Adipose tissue (tissue), 3 donors: Measurements from ENCODE around the gene TMPRSS6. TPM values are rescaled to one million over a fixed set of nuclear protein-coding genes. Genes with fewer than 3 reads are reported as not detected.
"Not testable (repeated sequence)": the region's sequence is repeated elsewhere in the genome, so short reads cannot be mapped to it uniquely, and the experiment has no call there.

Experiments
- H3K27ac ChIP-seq: one replicate; pipeline ENCODE4 v1.5.1; 2013; ENCODE audit warnings: low read depth, low read length
- WGBS, 3 donors: extraction: QIAGEN DNeasy Blood & Tissue Kit; methylation state at CpG; one replicate each; pipeline ENCODE4 v1.1.7; 2013; 5-methylcytosine and 5-hydroxymethylcytosine counted together
- polyA plus RNA-seq, 3 donors: library from polyadenylated mRNA; stranded (reverse); fragments of 200-250 nt; gene quantifications; one replicate each; pipeline ENCODE4 v1.2.3, GENCODE V29; 2013
- donor health status: healthy with polysubstance abuse.
- donor health status: Bipolar disorder and iron deficiency.
- donor health status: healthy.

TMPRSS6 gene
- polyA plus RNA-seq, 3 donors: 0.07 to 0.30 TPM; not detected in 1

GRCh38 chr22:37079158-37079557 lies 30.4 kb downstream of the TMPRSS6 start:
- WGBS, 3 donors: 47 to 57% (median 55%) methylated on average over 5 of the region's 5 CpGs
- H3K27ac ChIP-seq: no peak overlapping the region

GRCh38 chr22:37077802-37078448 lies 31.6 kb downstream of the TMPRSS6 start:
- H3K27ac ChIP-seq: no peak overlapping the region
- 24 to 28% (median 28%) methylated on average over 15 of the region's 15 CpGs for WGBS, 3 donors

DNA sequence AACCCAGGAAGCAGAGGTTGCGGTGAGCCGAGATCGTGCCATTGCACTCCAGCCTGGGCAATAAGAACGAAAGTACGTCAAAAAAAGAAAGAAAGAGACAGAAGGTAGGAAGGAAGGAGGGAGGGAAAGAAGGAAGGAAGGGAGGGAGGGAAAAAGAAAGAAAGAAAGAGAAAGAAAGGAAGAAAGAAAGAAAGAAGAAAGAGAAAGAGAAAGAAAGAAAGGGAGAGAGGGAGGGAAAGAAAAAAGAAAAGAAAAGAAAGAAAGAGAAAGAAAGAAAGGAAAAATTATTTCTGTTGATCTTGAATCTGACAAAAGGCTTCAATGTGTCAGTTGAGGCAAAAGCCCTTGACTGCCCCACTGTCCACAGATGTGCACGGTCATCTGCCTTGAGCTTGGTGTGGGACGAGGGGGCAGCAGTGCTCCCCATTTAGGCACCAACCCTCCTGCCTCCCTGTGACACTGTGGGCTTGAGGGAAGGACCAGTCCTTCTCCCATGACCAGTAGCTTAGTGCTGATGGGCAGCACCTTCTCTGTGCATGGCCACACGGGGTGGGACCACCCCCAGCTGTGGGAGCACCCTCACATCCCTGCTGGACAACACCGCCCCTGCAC lies 33.6 kb downstream of the TMPRSS6 start:
- H3K27ac ChIP-seq: no peak overlapping the region
- WGBS, 3 donors: 70 to 79% (median 75%) methylated on average over 9 of the region's 9 CpGs

GRCh38 chr22:37075046-37075445 lies 34.5 kb downstream of the TMPRSS6 start:
- 47 to 66% (median 55%) methylated on average over 17 of the region's 17 CpGs for WGBS, 3 donors
- no peak overlapping the region for H3K27ac ChIP-seq

DNA sequence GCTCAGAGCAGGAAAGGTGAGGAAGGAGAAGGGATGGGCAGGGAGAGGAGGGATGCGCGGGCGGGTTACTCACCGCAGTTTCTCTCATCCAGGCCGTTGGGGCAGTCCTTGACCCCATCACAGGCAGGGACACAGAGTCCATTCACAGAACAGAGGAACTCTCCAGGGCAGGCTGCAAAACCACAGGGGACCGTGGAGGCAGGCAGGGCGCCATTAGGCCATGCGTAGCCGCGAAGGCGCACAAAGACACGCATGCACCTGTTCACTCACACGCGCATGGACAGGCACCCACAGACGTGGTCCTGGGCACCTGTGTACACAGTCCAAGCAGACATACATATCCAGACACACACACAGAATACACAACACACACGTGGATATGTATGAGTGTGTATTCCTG lies 35.0 kb downstream of the TMPRSS6 start:
- WGBS, 3 donors: 64 to 74% (median 73%) methylated on average over 16 of the region's 16 CpGs

DNA sequence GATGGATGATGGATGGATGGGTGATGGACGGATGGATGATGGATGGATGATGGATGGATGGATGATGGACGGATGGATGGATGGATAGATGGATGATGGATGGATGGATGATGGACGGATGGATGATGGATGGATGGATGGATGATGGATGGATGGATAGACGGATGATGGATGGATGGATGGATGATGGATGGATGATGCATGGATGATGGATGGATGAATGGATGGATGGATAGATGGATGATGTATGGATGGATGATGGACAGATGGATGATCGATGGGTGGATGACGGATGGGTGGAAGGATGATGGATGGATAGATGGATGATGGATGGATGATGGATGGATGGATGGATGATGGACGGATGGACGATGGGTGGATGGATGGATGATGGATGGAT lies 36.8 kb downstream of the TMPRSS6 start:
- 89 to 97% (median 95%) methylated on average over 8 of the region's 8 CpGs for WGBS, 3 donors
- H3K27ac ChIP-seq: no peak overlapping the region

More for the DNA sequence above, 35.0 kb downstream of the TMPRSS6 start:
- no peak overlapping the region for H3K27ac ChIP-seq

- 93 to 95% (median 93%) methylated on average over 5 of the region's 5 CpGs for WGBS, 3 donors
- H3K27ac ChIP-seq: not testable (repeated sequence)
Observed at GRCh38 chr22:37071850-37072592, 37.5 kb downstream of the TMPRSS6 start.

DNA sequence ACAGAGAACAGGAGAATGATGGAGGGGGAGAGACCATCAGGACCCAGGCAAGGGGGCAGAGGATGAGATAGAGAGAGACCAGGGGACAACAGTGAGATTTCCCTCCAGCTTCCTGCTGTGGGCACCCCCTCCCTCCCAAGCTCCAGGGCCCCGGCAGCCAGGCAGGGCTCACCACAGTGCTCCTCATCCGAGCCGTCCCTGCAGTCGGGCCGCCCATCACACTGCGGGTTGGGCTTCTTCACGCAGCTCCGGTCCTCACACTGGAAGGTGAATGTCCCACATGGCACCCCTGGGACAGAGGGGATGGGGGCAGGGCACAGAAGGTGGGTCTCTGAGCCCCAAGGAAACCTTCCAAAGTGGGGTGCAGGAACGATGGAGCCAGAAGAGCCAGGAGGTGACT lies 38.8 kb downstream of the TMPRSS6 start:
- no peak overlapping the region for H3K27ac ChIP-seq
- WGBS, 3 donors: 46 to 56% (median 52%) methylated on average over 8 to 9 of the region's 9 CpGs

DNA sequence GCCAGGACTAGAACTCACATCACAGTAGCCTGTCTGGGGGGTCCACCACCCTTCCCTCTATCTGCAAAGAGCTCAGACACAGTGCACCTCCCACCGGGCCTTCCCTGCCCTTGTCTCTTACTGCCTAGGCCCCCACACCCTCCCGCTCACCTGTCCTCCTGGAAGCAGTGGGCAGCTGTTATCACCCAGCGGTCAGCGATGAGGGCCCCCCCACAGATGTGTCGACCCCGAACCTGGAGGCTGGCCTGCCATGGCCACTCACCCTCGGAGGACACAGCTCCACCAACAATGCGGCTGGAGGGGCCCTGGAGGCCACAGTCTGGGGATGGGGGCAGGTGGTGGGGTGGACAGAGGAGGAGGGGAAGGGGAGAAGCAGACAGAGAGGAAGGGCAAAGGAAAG lies 39.2 kb downstream of the TMPRSS6 start:
- H3K27ac ChIP-seq: no peak overlapping the region
- WGBS, 3 donors: 60 to 76% (median 72%) methylated on average over 8 of the region's 8 CpGs

- H3K27ac ChIP-seq: no peak overlapping the region
- 74 to 79% (median 76%) methylated on average over 9 of the region's 9 CpGs for WGBS, 3 donors
Observed at GRCh38 chr22:37069719-37070118, 39.8 kb downstream of the TMPRSS6 start.

DNA sequence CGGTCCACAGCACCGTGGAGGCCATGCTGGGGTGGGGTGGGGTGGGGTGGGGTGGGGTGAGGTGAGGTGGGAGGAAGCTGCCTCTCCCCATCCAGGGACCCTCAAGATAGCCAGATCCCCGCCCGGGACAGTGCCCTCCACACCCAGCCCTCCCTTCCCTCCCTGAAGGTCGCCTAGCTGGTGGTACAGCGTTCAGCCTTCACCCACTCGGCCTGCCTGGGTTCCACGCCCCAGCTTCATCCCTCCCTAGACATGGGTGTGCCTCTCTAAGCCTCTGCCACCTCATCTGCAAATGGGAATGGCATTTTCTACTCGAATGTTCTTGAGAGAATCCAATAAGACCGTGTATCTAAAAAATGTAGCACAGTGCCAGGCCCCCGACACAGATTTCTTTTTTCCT lies 40.2 kb downstream of the TMPRSS6 start:
- no peak overlapping the region for H3K27ac ChIP-seq
- 26 to 38% (median 28%) methylated on average over 9 to 11 of the region's 11 CpGs for WGBS, 3 donors

DNA sequence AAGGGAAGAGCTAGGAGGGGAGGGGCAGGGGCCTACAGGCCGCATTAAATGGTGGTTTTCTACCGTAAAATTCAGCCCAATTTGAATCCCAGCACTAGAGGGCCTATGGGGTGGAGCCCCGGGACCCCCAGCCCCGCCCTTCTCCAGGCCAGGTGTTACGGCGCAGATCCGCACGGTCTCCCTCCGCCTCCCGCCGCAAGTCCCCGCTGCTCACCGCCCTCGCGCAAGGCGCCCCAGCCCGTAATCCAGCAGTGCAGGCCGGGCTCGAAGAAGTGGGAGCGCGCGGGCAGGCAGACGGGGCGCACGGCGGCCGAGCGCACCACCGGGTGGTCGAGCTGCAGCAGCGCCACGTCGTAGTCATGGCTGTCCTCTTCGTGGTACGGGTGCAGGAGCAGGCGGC lies 40.7 kb downstream of the TMPRSS6 start:
- H3K27ac ChIP-seq: no peak overlapping the region
- WGBS, 3 donors: 4 to 5% (median 5%) methylated on average over 26 to 36 of the region's 36 CpGs

DNA sequence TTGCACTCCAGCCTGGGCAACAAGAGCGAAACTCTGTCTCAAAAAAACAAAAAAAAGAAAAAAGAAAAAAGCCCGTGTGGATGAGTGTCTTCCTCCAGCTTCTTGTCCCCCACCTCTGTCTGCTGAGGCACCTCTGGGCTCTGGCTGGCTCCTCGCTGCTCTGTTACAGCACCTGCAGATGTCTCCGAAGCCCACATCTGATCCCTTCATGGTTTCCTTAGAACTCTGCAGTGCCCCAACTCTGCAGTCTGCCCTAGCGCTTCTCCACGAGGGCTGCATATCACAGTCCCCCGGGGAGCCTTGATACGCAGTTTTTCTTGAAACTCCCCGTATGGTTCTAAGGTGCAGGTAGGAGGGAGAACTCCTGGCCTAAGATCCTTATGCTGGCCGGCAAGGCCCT lies 42.1 kb downstream of the TMPRSS6 start:
- 78 to 87% (median 78%) methylated on average over 10 of the region's 10 CpGs for WGBS, 3 donors
- no peak overlapping the region for H3K27ac ChIP-seq

GRCh38 chr22:37065961-37066360 lies 43.6 kb downstream of the TMPRSS6 start:
- WGBS, 3 donors: 83 to 88% (median 87%) methylated on average over 9 of the region's 9 CpGs
- no peak overlapping the region for H3K27ac ChIP-seq

GRCh38 chr22:37065180-37065579 lies 44.3 kb downstream of the TMPRSS6 start:
- 56 to 87% (median 79%) methylated on average over 3 of the region's 3 CpGs for WGBS, 3 donors
- H3K27ac ChIP-seq: no peak overlapping the region

DNA sequence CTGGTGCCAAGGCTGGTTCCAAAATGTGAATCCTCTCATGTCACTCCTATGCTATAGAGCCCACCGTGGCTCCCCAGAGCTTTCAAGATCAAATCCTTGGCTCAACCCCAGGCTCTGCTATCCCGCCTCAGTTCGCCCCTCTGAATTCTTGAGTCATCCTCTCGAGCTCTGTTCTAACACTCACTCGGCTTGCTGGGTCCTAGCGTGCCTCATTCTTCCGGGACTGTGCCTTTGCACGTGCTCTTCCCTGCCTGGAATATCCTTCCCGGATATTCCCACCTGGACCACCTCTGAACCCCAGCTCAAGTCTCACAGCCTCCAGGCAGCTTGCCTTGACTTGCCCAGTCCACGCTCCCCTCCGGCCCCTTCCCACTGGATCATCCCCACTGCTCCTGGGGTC lies 45.0 kb downstream of the TMPRSS6 start:
- H3K27ac ChIP-seq: no peak overlapping the region
- WGBS, 3 donors: 90 to 94% (median 92%) methylated on average over 11 of the region's 11 CpGs

GRCh38 chr22:37063431-37064420 lies 45.8 kb downstream of the TMPRSS6 start:
- WGBS, 3 donors: 79 to 85% (median 82%) methylated on average over 28 of the region's 28 CpGs
- no peak overlapping the region for H3K27ac ChIP-seq

DNA sequence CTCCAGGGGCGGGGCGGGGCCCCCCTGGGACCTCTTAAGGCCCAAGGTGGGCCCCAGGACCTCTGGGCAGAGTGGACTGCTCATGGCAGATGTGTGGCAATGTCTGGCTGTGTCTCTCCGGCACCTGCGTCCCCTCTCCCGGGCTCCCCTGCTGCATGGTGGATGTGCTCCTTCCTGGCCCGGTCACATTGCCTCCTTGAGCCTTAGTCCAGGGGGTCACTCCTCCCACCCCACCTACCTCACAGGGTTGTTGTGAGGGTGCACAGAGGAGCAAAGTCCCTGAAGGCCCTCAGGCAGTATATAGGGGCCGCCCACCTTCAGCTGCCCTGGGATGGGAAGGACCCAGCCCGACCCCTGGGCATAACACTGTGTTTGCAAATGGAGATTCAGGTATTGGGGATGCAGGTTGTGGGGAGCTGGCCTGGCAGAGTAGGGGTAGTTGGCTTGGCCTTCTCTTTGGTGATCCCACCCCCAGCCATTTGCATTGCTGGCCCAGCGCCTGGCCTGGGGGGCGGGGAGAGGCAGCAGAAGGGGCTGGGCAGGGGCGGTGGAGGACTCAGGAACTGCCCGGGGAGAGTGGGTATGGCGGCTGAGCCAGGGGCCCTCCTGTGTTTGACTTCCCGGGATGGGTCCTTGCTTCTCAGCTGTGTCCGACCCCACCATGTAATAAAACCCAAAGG lies 46.7 kb downstream of the TMPRSS6 start:
- 81 to 89% (median 83%) methylated on average over 14 to 15 of the region's 15 CpGs for WGBS, 3 donors
- no peak overlapping the region for H3K27ac ChIP-seq
